Measurements from ENCODE around the gene KLRC4. TPM values are rescaled to one million over a fixed set of nuclear protein-coding genes. Genes with fewer than 3 reads are reported as not detected.
"Not testable (repeated sequence)": the region's sequence is repeated elsewhere in the genome, so short reads cannot be mapped to it uniquely, and the experiment has no call there.

The KLRC4 gene
- polyA plus RNA-seq, 1 of the 3 experiments (the other 2 are of a cell fraction) = not detected

GRCh38 chr12:10393291-10393690, 16.3 kb downstream of the KLRC4 start:
- Histone ChIP-seq H3K9me3 (no peaks in the 10 kb centered on the region), H3K79me2 (ENCODE audit: insufficient read depth) (no peaks in the 10 kb centered on the region), H3K27ac (ENCODE audit: low read depth in 2 of 2, low read length in 1 of 2) (no peak overlapping the region), H4K20me1 (ENCODE audit: insufficient read depth) (no peaks in the 10 kb centered on the region), H3K27me3 (ENCODE audit: insufficient read depth) (peaks cover 4% of the 10 kb centered on the region; the same call in 1 of the 2 replicates), H3K4me1 (ENCODE audit: control insufficient read depth in 1 of 2, insufficient read depth in 2 of 2, low read depth in 1 of 2, low read length in 1 of 2) (no peaks in the 10 kb centered on the region), H2AFZ (ENCODE audit: low read depth) (no peak overlapping the region), H3K9me2 (no peaks in the 10 kb centered on the region), H3K4me3 (ENCODE audit: low read depth in 2 of 2, low read length in 1 of 2) (no peak overlapping the region), H3F3A (replicated peaks; ENCODE audit: insufficient read depth) (no peaks in the 10 kb centered on the region), H3K4me2 (no peak overlapping the region), H3K36me3 (replicated peaks in 1 of 2; ENCODE audit: control insufficient read depth in 1 of 2, insufficient read depth in 2 of 2, low read length in 1 of 2) (no peaks in the 10 kb centered on the region), H3K9ac (no peak overlapping the region)
- ChIA-PET CTCF (no interaction called here), POLR2A (no interaction called here)
- DNase-seq = no peak
- TF ChIP-seq JUND (IDR thresholded peaks at IDR 0.05) (no peak), NRF1 (IDR thresholded peaks at IDR 0.05; ENCODE audit: low read depth, low read length) (no peak), USF1 (IDR thresholded peaks at IDR 0.05; ENCODE audit: borderline replicate concordance, low read depth) (no peak), FOXM1 (IDR thresholded peaks at IDR 0.05; ENCODE audit: low read depth) (no peak), RAD21 (IDR thresholded peaks at IDR 0.05; ENCODE audit: low read length) (no peak), TAF1 (IDR thresholded peaks at IDR 0.05; ENCODE audit: borderline replicate concordance, low read depth, low read length) (no peak), PBX3 (IDR thresholded peaks at IDR 0.05) (no peak), ZBTB33 (IDR thresholded peaks at IDR 0.05; ENCODE audit: borderline replicate concordance, low read depth) (no peak)
- 13% methylated on average over 3 of the region's 3 CpGs for WGBS (ENCODE audit: low lambda C conversion rate)

GRCh38 chr12:10392394-10392930, 17.1 kb downstream of the KLRC4 start:
- Histone ChIP-seq H3K27me3 (ENCODE audit: insufficient read depth) (peaks cover 4% of the 10 kb centered on the region; the same call in 1 of the 2 replicates), H3K36me3 (replicated peaks in 1 of 2; ENCODE audit: control insufficient read depth in 1 of 2, insufficient read depth in 2 of 2, low read length in 1 of 2) (no peaks in the 10 kb centered on the region), H3K4me3 (ENCODE audit: low read depth in 2 of 2, low read length in 1 of 2) (no peak overlapping the region), H3K9ac (no peak overlapping the region), H3K9me3 (no peaks in the 10 kb centered on the region), H3K4me1 (ENCODE audit: control insufficient read depth in 1 of 2, insufficient read depth in 2 of 2, low read depth in 1 of 2, low read length in 1 of 2) (no peaks in the 10 kb centered on the region), H4K20me1 (ENCODE audit: insufficient read depth) (no peaks in the 10 kb centered on the region), H2AFZ (ENCODE audit: low read depth) (no peak overlapping the region), H3K79me2 (ENCODE audit: insufficient read depth) (no peaks in the 10 kb centered on the region), H3K27ac (ENCODE audit: low read depth in 2 of 2, low read length in 1 of 2) (no peak overlapping the region), H3F3A (replicated peaks; ENCODE audit: insufficient read depth) (no peaks in the 10 kb centered on the region), H3K4me2 (no peak overlapping the region), H3K9me2 (no peaks in the 10 kb centered on the region)
- ChIA-PET CTCF (interaction anchor here (0.7 kb wide), 2 partner anchors 71 to 156 kb away, joined by 3 read pairs; no protein-coding TSS in a partner anchor), POLR2A (no interaction called here)
- WGBS (ENCODE audit: low lambda C conversion rate) = 23% methylated on average over 7 of the region's 7 CpGs
- TF ChIP-seq MXI1 (IDR thresholded peaks at IDR 0.05; ENCODE audit: low read depth, low read length) (no peak), EZH2phosphoT487 (IDR thresholded peaks at IDR 0.05; ENCODE audit: borderline replicate concordance, low read depth) (no peak), MAX (IDR thresholded peaks at IDR 0.05; ENCODE audit: low read depth) (no peak), SIN3A (IDR thresholded peaks at IDR 0.05; ENCODE audit: borderline replicate concordance, low read depth, low read length) (no peak)
- DNase-seq = no peak

GRCh38 chr12:10390991-10391390, 18.6 kb downstream of the KLRC4 start:
- H3K9me3 ChIP-seq; H3K27ac ChIP-seq (ENCODE audit: low read depth in 2 of 2, low read length in 1 of 2); H3K27me3 ChIP-seq (ENCODE audit: insufficient read depth); H3F3A ChIP-seq (replicated peaks; ENCODE audit: insufficient read depth); H3K9me2 ChIP-seq; H3K79me2 ChIP-seq (ENCODE audit: insufficient read depth); H2AFZ ChIP-seq (ENCODE audit: low read depth); H4K20me1 ChIP-seq (ENCODE audit: insufficient read depth); H3K9ac ChIP-seq; DNase-seq; H3K4me2 ChIP-seq; POLR2A ChIA-PET; H3K4me1 ChIP-seq (ENCODE audit: control insufficient read depth in 1 of 2, insufficient read depth in 2 of 2, low read depth in 1 of 2, low read length in 1 of 2); H3K36me3 ChIP-seq (replicated peaks in 1 of 2; ENCODE audit: control insufficient read depth in 1 of 2, insufficient read depth in 2 of 2, low read length in 1 of 2); H3K4me3 ChIP-seq (ENCODE audit: low read depth in 2 of 2, low read length in 1 of 2): not testable (repeated sequence)
- 52% methylated on average over 7 of the region's 7 CpGs for WGBS (ENCODE audit: low lambda C conversion rate)
- CTCF ChIA-PET = interaction anchor here (0.7 kb wide), 1 partner anchor 1118 kb away, joined by 3 read pairs; no protein-coding TSS in a partner anchor
